Kidney (tissue), 14 donors: Measurements from ENCODE around the gene OSBPL8. TPM values are rescaled to one million over a fixed set of nuclear protein-coding genes. Genes with fewer than 3 reads are reported as not detected.

Experiments used
- DNase-seq, 5 donors: peaks; one replicate each; pipeline ENCODE4 v3.0.0-alpha.2; 2013 to 2020
- FAIRE-seq: peaks from 2 replicates; lab custom pipeline; 2012; peaks lifted over from hg19 to GRCh38; lab: Jason Lieb, UNC
- H3K27ac ChIP-seq, 2 donors: one replicate each; pipeline ENCODE4 v1.7.0; 2013; ENCODE audit warnings: low read depth in 2 of 2, low read length in 2 of 2, inconsistent platforms in 1 of 2
- H3K27me3 ChIP-seq: one replicate; pipeline ENCODE4 v1.7.1; 2013; ENCODE audit warnings: low read length, inconsistent platforms; ENCODE audit not compliant: control insufficient read depth, insufficient read depth
- H3K36me3 ChIP-seq, 3 donors: one replicate each; pipeline versions ENCODE4 v1.7.0 to v1.7.1; 2013; ENCODE audit warnings: low read length in 3 of 3, control low read depth in 1 of 3, inconsistent platforms in 1 of 3; ENCODE audit not compliant: insufficient read depth in 3 of 3, control insufficient read depth in 2 of 3
- H3K4me1 ChIP-seq, 3 donors: one replicate each; pipeline versions ENCODE4 v1.7.0 to v1.7.1; 2013; ENCODE audit warnings: low read length in 3 of 3, inconsistent platforms in 1 of 3, low read depth in 1 of 3; ENCODE audit not compliant: control insufficient read depth in 2 of 3, insufficient read depth in 2 of 3
- H3K4me3 ChIP-seq, 3 donors: one replicate each; pipeline versions ENCODE4 v1.7.0 to v1.8.1; 2013; ENCODE audit warnings: low read length in 3 of 3, control low read depth in 1 of 3, inconsistent platforms in 1 of 3
- H3K9ac ChIP-seq, 3 donors: one replicate each; pipeline versions ENCODE4 v1.7.0 to v1.7.1; 2013; ENCODE audit warnings: low read length in 3 of 3, control low read depth in 1 of 3, inconsistent platforms in 1 of 3
- H3K9me3 ChIP-seq, 3 donors: one replicate each; pipeline versions ENCODE4 v1.7.0 to v1.7.1; 2013; ENCODE audit warnings: low read length in 3 of 3, control low read depth in 1 of 3, inconsistent platforms in 1 of 3; ENCODE audit not compliant: control insufficient read depth in 2 of 3, insufficient read depth in 1 of 3
- CTCF ChIP-seq: IDR thresholded peaks from 3 replicates; pipeline ENCODE4 v1.5.1; 2012; ENCODE audit warnings: mild to moderate bottlenecking, moderate library complexity, borderline replicate concordance; ENCODE audit not compliant: insufficient read depth; ENCODE audit errors: extremely low read depth
- intact Hi-C: fragments of 100-400 bp; cut with DNase I; formaldehyde crosslinking; loops from one replicate; pipeline ENCODE4 v1.11.1; 2022
- polyA plus RNA-seq: library from polyadenylated mRNA; stranded (reverse); fragments of 350-450 nt; fragmentation: Illumina TruSeq; extraction: RNeasy Lipid Tissue Mini Kit (QIAGEN cat#74804); gene quantifications from one replicate; pipeline ENCODE4 v1.2.3, GENCODE V29; 2014; ENCODE audit warnings: low read depth, low replicate concordance; ENCODE audit not compliant: insufficient read depth
- total RNA-seq: library from RNA; stranded (reverse); fragmentation: NEBNext Ultra II Directional; extraction: Animal tissue kit (Norgen Biotek cat#: 25700); gene quantifications from one replicate; pipeline ENCODE4 v1.2.1, GENCODE V29; 2021
- donor health status: control.
- donor health status: control.
- donor health status: control.
- donor health status: control.
- donor health status: control.
- donor health status: DM: yes; HTN: yes; CAD: no.
- donor health status: Normal renal cell carcinoma (clear cell type).

The OSBPL8 gene
- total and polyA plus RNA-seq, 2 donors from 2014 or later = 11.5 to 69.7 TPM

- FAIRE-seq (no peak), DNase-seq (peak in 3 of 5 donors; percentile 23 to 49 (median 45))
- peaks cover 0 to 7% (median 0%) of the 10 kb centered on the region in 3 donors for H3K36me3 ChIP-seq
- intact Hi-C loops = no loop called here
- H3K9me3 ChIP-seq = no peaks in the 10 kb centered on the region
- H3K4me3 ChIP-seq = no peak overlapping the region
- no peaks in the 10 kb centered on the region for H3K27me3 ChIP-seq
- H3K9ac ChIP-seq = no peak overlapping the region
- TF ChIP-seq CTCF = no peak
- H3K4me1 ChIP-seq = peaks cover 0 to 3% (median 0%) of the 10 kb centered on the region in 3 donors
- no peak overlapping the region for H3K27ac ChIP-seq
Measured at GRCh38 chr12:76356071-76356470, 203.5 kb downstream of the OSBPL8 start.

GRCh38 chr12:76348079-76348901, 211.3 kb downstream of the OSBPL8 start, which contains the start of gene BBS10:
TSS of gene BBS10 (minus strand) at chr12:76348415. CDS start at chr12:76348358, 57 bp downstream.
- H3K36me3 ChIP-seq = no peaks in the 10 kb centered on the region
- peaks cover 0 to 13% (median 5%) of the 10 kb centered on the region in 3 donors for H3K4me1 ChIP-seq
- TF ChIP-seq CTCF = peak; percentile 11
- FAIRE-seq (no peak), DNase-seq (peak; percentile 93 to 96 (median 96))
- H3K27me3 ChIP-seq = no peaks in the 10 kb centered on the region
- no peaks in the 10 kb centered on the region for H3K9me3 ChIP-seq
- intact Hi-C loops = no loop called here
- peak within 1 kb of the TSS; percentile 83 to 93 (median 84) for H3K4me3 ChIP-seq
- H3K27ac ChIP-seq = peak within 1 kb of the TSS; percentile 69 to 88
- peak within 1 kb of the TSS; percentile 66 to 87 (median 83) for H3K9ac ChIP-seq

GRCh38 chr12:76346798-76347420, 212.7 kb downstream of the OSBPL8 start:
- DNase-seq = peak in 3 of 5 donors; percentile 11 to 72 (median 51)

More at GRCh38 chr12:76346798-76347420, 212.7 kb downstream of the OSBPL8 start:
- Histone ChIP-seq H3K27ac (peak overlapping the region in 1 of 2 donors; percentile 8), H3K4me3 (peak overlapping the region; percentile 83 to 93 (median 84)), H3K36me3 (no peaks in the 10 kb centered on the region), H3K9ac (peak overlapping the region; percentile 55 to 83 (median 66)), H3K9me3 (no peaks in the 10 kb centered on the region), H3K4me1 (peaks cover 0 to 13% (median 5%) of the 10 kb centered on the region in 3 donors), H3K27me3 (no peaks in the 10 kb centered on the region)
- TF ChIP-seq CTCF = peak; percentile 45
- FAIRE-seq = peak; percentile 21
- intact Hi-C loops = no loop called here
